HUDEP-2 (cell line): ENCODE data around the gene HUWE1.
"Not testable (repeated sequence)": the region's sequence is repeated elsewhere in the genome, so short reads cannot be mapped to it uniquely, and the experiment has no call there.

Source experiments
- DNase-seq, 76 experiments: peaks; one replicate each; lab custom pipeline; 2025; ENCODE audit not compliant: unreplicated experiment in 76 of 76; lab: John Stamatoyannopoulos, UW

The HUWE1 gene

GRCh38 chrX:53686151-53686885, at the start of gene HUWE1:
HUWE1 (minus strand) TSS chrX:53686719; CDS start chrX:53654107, 32,612 bp downstream.
- DNase-seq: peak in 73 of 76 experiments; percentile 0 to 75 (median 41)

GRCh38 chrX:53732797-53733196, 46.3 kb upstream of the HUWE1 start:
- no peak for DNase-seq

- DNase-seq: no peak
Observed at GRCh38 chrX:53729751-53730150, 43.2 kb upstream of the HUWE1 start.

GRCh38 chrX:53728506-53728905, 42.0 kb upstream of the HUWE1 start:
- no peak for DNase-seq

- DNase-seq: no peak
Observed at GRCh38 chrX:53724872-53725271, 38.4 kb upstream of the HUWE1 start.

GRCh38 chrX:53723381-53723780, 36.9 kb upstream of the HUWE1 start:
- no peak for DNase-seq

GRCh38 chrX:53721610-53722009, 35.1 kb upstream of the HUWE1 start:
- not testable (repeated sequence) for DNase-seq

GRCh38 chrX:53719666-53720065, 33.1 kb upstream of the HUWE1 start:
- not testable (repeated sequence) for DNase-seq

- no peak for DNase-seq
Observed at GRCh38 chrX:53718073-53718472, 31.6 kb upstream of the HUWE1 start.

GRCh38 chrX:53717205-53717604, 30.7 kb upstream of the HUWE1 start:
- no peak for DNase-seq

- DNase-seq: no peak
Observed at GRCh38 chrX:53716328-53717088, 30.0 kb upstream of the HUWE1 start.

GRCh38 chrX:53715346-53715924, 28.9 kb upstream of the HUWE1 start:
- no peak for DNase-seq

- no peak for DNase-seq
Observed at GRCh38 chrX:53714580-53715345, 28.2 kb upstream of the HUWE1 start.

- no peak for DNase-seq
Observed at GRCh38 chrX:53713987-53714579, 27.6 kb upstream of the HUWE1 start.

- no peak for DNase-seq
Observed at GRCh38 chrX:53711436-53711835, 24.9 kb upstream of the HUWE1 start.

GRCh38 chrX:53704854-53705253, 18.3 kb upstream of the HUWE1 start:
- no peak for DNase-seq

- DNase-seq: no peak
Observed at GRCh38 chrX:53704294-53704693, 17.8 kb upstream of the HUWE1 start.

GRCh38 chrX:53695946-53696549, 9.5 kb upstream of the HUWE1 start:
- DNase-seq: no peak

GRCh38 chrX:53694642-53695041, 8.1 kb upstream of the HUWE1 start:
- no peak for DNase-seq

- DNase-seq: no peak
Observed at GRCh38 chrX:53688300-53688699, 1.8 kb upstream of the HUWE1 start.
